GM12878 (cell line): ENCODE data around the gene IMMP2L. TPM values are rescaled to one million over a fixed set of nuclear protein-coding genes. Genes with fewer than 3 reads are reported as not detected.
A peak's percentile ranks its signal among the peaks of the same experiment; 100 is the strongest.

Experiments
- ATAC-seq: fragments of 200-7000 bp; cut with Tn5 transposase; 3 replicates; pipeline ENCODE4 v1.9.1; 2020; ENCODE audit warnings: mild to moderate bottlenecking, moderate library complexity
- BruUV-seq: library from RNA; stranded (reverse); fragments of 400-500 nt; replicated peaks from 2 replicates; lab custom pipeline; 2021; lab: Mats Ljungman, UMichigan
- CTCF ChIA-PET: fragments of 300-600 bp; sonication (Branson Sonifier 250); formaldehyde crosslinking; extraction: SDS; loops from one replicate; lab custom pipeline; 2021; ENCODE audit warnings: inconsistent platforms; lab: Yijun Ruan, JAX
- POLR2A ChIA-PET: fragments of 350-600 bp; formaldehyde crosslinking; extraction: SDS; loops from one replicate; lab custom pipeline; 2021; ENCODE audit warnings: inconsistent platforms; lab: Charles Lee
- RAD21 ChIA-PET: fragments of 300-600 bp; sonication (Branson Sonifier 250); formaldehyde crosslinking; loops from one replicate; lab custom pipeline; 2023; ENCODE audit warnings: antibody characterized with exemption; ENCODE audit not compliant: unreplicated experiment; lab: Charles Lee
- SMC1A ChIA-PET: fragments of 300-600 bp; sonication (Branson Sonifier 250); formaldehyde crosslinking; loops from one replicate; lab custom pipeline; 2023; ENCODE audit not compliant: unreplicated experiment, uncharacterized antibody; lab: Charles Lee
- DNase-seq: peaks from one replicate; pipeline ENCODE4 v3.0.0-alpha.2; 2011; ENCODE audit warnings: low read depth, low spot score
- FAIRE-seq: peaks from 3 replicates; lab custom pipeline; 2011; peaks lifted over from hg19 to GRCh38; lab: Jason Lieb, UNC
- H2AFZ ChIP-seq: 2 replicates; pipeline ENCODE4 v1.6.0; 2011; ENCODE audit warnings: low read depth, low read length, control low read depth; ENCODE audit not compliant: control insufficient read depth
- H3K27ac ChIP-seq: 2 replicates; pipeline ENCODE4 v1.5.1; 2011; ENCODE audit warnings: control low read depth; ENCODE audit not compliant: control insufficient read depth, insufficient read depth
- H3K27me3 ChIP-seq, 2 experiments: replicated peaks in 1 of 2; 2 replicates each; pipeline versions ENCODE4 v1.6.0 to v1.6.1; 2011; ENCODE audit warnings: low read length in 1 of 2; ENCODE audit not compliant: control insufficient read depth in 2 of 2, insufficient read depth in 2 of 2
- H3K36me3 ChIP-seq, 2 experiments: 2 replicates each; pipeline ENCODE4 v1.5.1; 2011; ENCODE audit warnings: low read length in 1 of 2; ENCODE audit not compliant: control insufficient read depth in 2 of 2, insufficient read depth in 2 of 2
- H3K4me1 ChIP-seq: 2 replicates; pipeline ENCODE4 v1.6.1; 2011; ENCODE audit warnings: mild to moderate bottlenecking, low read length, moderate library complexity, mixed read lengths; ENCODE audit not compliant: control insufficient read depth, insufficient read depth
- H3K4me2 ChIP-seq: 2 replicates; pipeline ENCODE4 v1.6.0; 2011; ENCODE audit warnings: control low read depth; ENCODE audit not compliant: control insufficient read depth, insufficient read depth
- H3K4me3 ChIP-seq: fragments of 200-600 bp; sonication (generic); 2 replicates; pipeline ENCODE4 v1.5.1; 2016
- H3K79me2 ChIP-seq: 2 replicates; pipeline ENCODE4 v1.6.0; 2011; ENCODE audit warnings: low read length; ENCODE audit not compliant: control insufficient read depth, insufficient read depth
- H3K9ac ChIP-seq: 2 replicates; pipeline ENCODE4 v1.8.0; 2011; ENCODE audit warnings: low read length, control low read depth, mixed read lengths; ENCODE audit not compliant: control insufficient read depth, insufficient read depth
- H3K9me3 ChIP-seq: replicated peaks from 3 replicates; pipeline ENCODE4 v1.5.1; 2011; ENCODE audit warnings: mild to moderate bottlenecking, low read length; ENCODE audit not compliant: control insufficient read depth, insufficient read depth
- H4K20me1 ChIP-seq: 2 replicates; pipeline ENCODE4 v1.6.0; 2011; ENCODE audit not compliant: control insufficient read depth, insufficient read depth
- EGR1 ChIP-seq, 2 experiments: IDR thresholded peaks; 1 replicate in 1 of 2; 2 replicates in 1 of 2; pipeline ENCODE4 v1.6.1; 2011 to 2012; ENCODE audit warnings: low read depth in 2 of 2, low read length in 2 of 2, borderline replicate concordance in 1 of 2, mild to moderate bottlenecking in 1 of 2, moderate library complexity in 1 of 2
- NFXL1 ChIP-seq: fragments of 450-650 bp; IDR thresholded peaks from 2 replicates; pipeline ENCODE4 v1.6.1; 2017; ENCODE audit warnings: antibody characterized with exemption, mild to moderate bottlenecking, borderline replicate concordance
- ZNF217 ChIP-seq: fragments of 450-650 bp; IDR thresholded peaks from 2 replicates; pipeline ENCODE4 v1.6.1; 2017; ENCODE audit warnings: antibody characterized with exemption, mild to moderate bottlenecking
- WGBS: methylation state at CpG from one replicate; pipeline ENCODE4 v1.1.6; 2016; ENCODE audit warnings: low lambda C conversion rate; ENCODE audit not compliant: insufficient replicate concordance, insufficient coverage; ENCODE audit errors: missing lambda C conversion rate; 5-methylcytosine and 5-hydroxymethylcytosine counted together
- in situ Hi-C: fragments of 300-500 bp; cut with MboI; formaldehyde crosslinking; loops from 9 replicates; pipeline ENCODE4 v1.14.3; 2018; ENCODE audit warnings: mixed read lengths
- intact Hi-C: fragments of 100-400 bp; cut with micrococcal nuclease; formaldehyde crosslinking; loops from one replicate; pipeline ENCODE4 v1.14.2; 2022; ENCODE audit not compliant: unreplicated experiment
- polyA plus RNA-seq, 11 experiments: library from polyadenylated mRNA; depleted of rRNA in 4 of 11; unstranded in 6 of 11; stranded (reverse) in 5 of 11; fragments of >200 nt; fragmentation: Nextera tagmentation in 4 of 11; fragmentation: Illumina TruSeq in 1 of 11; extraction: Ambion mirVana in 4 of 11; extraction: Trizol in 1 of 11; gene quantifications; 1 replicate in 1 of 11; 2 replicates in 10 of 11; pipeline versions ENCODE4 v1.2.1 to v1.2.3, GENCODE V29; 2011 to 2016; ENCODE audit warnings: inconsistent platforms in 2 of 11, missing spikeins in 2 of 11, low read depth in 1 of 11
- total RNA-seq, 4 experiments: library from RNA; depleted of rRNA in 3 of 4; stranded (reverse); fragments of >200 nt in 3 of 4; fragmentation: Illumina TruSeq in 1 of 4; extraction: Trizol in 1 of 4; gene quantifications; 2 replicates each; pipeline versions ENCODE4 v1.2.1 to v1.2.3, GENCODE V29; 2013 to 2021
- TF ChIP-seq, protein P1 (sequence below): IDR thresholded peaks from 2 replicates; pipeline ENCODE4 v1.6.1; 2012; ENCODE audit warnings: low read depth, low read length, improper control_type of control experiment
- TF ChIP-seq, protein P2 (sequence below): fragments of 450-650 bp; IDR thresholded peaks from 2 replicates; pipeline ENCODE4 v1.6.1; 2018; ENCODE audit warnings: mild to moderate bottlenecking, low read depth, moderate library complexity; ENCODE audit not compliant: partially characterized antibody
- TF ChIP-seq, protein P3 (sequence below): fragments of 450-650 bp; IDR thresholded peaks from 2 replicates; pipeline ENCODE4 v1.6.1; 2016; ENCODE audit warnings: mild to moderate bottlenecking

The IMMP2L gene
- total and polyA plus RNA-seq, 10 of the 15 experiments (the other 5 are each of a cell fraction or from before 2014, with no cell fraction given): 12.6 to 46.3 (median 19.6) TPM

DNA sequence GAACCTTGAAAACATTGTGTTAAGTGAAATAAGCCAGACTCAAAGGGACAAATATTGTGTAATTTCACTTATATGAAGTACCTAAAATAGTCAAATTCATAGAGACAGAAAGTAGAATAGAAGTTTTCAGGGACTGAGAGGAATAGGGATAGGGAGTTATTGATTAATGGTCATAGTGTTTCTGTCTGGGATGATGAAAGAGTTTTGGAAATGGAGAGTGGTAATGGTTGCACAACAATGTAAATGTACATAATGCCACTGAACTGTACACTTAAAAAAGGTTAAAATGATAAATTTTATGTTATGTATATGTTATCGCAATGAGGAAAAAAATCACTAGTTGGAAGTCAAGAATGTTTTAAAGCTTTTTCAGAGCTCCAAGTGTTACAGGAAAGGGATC is 33.5 kb upstream of the IMMP2L start:
- Histone ChIP-seq H3K27me3 (no peaks in the 10 kb centered on the region), H3K9ac (no peak overlapping the region), H3K4me1 (no peaks in the 10 kb centered on the region), H3K4me3 (no peak overlapping the region), H3K27ac (no peak overlapping the region), H3K4me2 (no peak overlapping the region), H2AFZ (no peak overlapping the region), H4K20me1 (no peaks in the 10 kb centered on the region), H3K79me2 (no peaks in the 10 kb centered on the region), H3K36me3 (no peaks in the 10 kb centered on the region), H3K9me3 (no peaks in the 10 kb centered on the region)
- intact Hi-C loops: no loop called here
- in situ Hi-C loops: no loop called here
- no TSS peak for BruUV-seq
- RAD21 ChIA-PET: no interaction called here
- POLR2A ChIA-PET: no interaction called here
- no peak for TF ChIP-seq ZNF217
- no peak for TF ChIP-seq NFXL1
- TF ChIP-seq, protein P1, sequence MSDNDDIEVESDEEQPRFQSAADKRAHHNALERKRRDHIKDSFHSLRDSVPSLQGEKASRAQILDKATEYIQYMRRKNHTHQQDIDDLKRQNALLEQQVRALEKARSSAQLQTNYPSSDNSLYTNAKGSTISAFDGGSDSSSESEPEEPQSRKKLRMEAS: no peak
- TF ChIP-seq EGR1 (IDR thresholded peaks at IDR 0.05; ENCODE audit: borderline replicate concordance in 1 of 2, low read depth in 2 of 2, low read length in 2 of 2): no peak
- TF ChIP-seq, protein P2, sequence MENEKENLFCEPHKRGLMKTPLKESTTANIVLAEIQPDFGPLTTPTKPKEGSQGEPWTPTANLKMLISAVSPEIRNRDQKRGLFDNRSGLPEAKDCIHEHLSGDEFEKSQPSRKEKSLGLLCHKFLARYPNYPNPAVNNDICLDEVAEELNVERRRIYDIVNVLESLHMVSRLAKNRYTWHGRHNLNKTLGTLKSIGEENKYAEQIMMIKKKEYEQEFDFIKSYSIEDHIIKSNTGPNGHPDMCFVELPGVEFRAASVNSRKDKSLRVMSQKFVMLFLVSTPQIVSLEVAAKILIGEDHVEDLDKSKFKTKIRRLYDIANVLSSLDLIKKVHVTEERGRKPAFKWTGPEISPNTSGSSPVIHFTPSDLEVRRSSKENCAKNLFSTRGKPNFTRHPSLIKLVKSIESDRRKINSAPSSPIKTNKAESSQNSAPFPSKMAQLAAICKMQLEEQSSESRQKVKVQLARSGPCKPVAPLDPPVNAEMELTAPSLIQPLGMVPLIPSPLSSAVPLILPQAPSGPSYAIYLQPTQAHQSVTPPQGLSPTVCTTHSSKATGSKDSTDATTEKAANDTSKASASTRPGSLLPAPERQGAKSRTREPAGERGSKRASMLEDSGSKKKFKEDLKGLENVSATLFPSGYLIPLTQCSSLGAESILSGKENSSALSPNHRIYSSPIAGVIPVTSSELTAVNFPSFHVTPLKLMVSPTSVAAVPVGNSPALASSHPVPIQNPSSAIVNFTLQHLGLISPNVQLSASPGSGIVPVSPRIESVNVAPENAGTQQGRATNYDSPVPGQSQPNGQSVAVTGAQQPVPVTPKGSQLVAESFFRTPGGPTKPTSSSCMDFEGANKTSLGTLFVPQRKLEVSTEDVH: no peak
- TF ChIP-seq, protein P3, sequence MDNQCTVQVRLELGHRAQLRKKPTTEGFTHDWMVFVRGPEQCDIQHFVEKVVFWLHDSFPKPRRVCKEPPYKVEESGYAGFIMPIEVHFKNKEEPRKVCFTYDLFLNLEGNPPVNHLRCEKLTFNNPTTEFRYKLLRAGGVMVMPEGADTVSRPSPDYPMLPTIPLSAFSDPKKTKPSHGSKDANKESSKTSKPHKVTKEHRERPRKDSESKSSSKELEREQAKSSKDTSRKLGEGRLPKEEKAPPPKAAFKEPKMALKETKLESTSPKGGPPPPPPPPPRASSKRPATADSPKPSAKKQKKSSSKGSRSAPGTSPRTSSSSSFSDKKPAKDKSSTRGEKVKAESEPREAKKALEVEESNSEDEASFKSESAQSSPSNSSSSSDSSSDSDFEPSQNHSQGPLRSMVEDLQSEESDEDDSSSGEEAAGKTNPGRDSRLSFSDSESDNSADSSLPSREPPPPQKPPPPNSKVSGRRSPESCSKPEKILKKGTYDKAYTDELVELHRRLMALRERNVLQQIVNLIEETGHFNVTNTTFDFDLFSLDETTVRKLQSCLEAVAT: no peak
- FAIRE-seq (peak; percentile 23), ATAC-seq (no peak), DNase-seq (no peak)
- CTCF ChIA-PET: no interaction called here
- WGBS: 100% methylated on average over 1 of the region's 1 CpG
- SMC1A ChIA-PET: no interaction called here
